NT2/D1 (cell line): ENCODE data around the gene PARD3.
A peak's percentile ranks its signal among the peaks of the same experiment; 100 is the strongest.

Experiments
- DNase-seq: peaks from one replicate; pipeline ENCODE4 v3.0.0-alpha.2; 2011; ENCODE audit warnings: low read depth, low spot score
- H3K27me3 ChIP-seq: 2 replicates; pipeline ENCODE4 v1.6.0; 2011; ENCODE audit warnings: mild to moderate bottlenecking; ENCODE audit not compliant: insufficient read length, insufficient read depth
- H3K36me3 ChIP-seq: 2 replicates; pipeline ENCODE4 v1.6.1; 2011; ENCODE audit warnings: mild to moderate bottlenecking, low read length, mixed read lengths; ENCODE audit not compliant: insufficient read depth, insufficient read length
- H3K4me1 ChIP-seq: 2 replicates; pipeline ENCODE4 v1.5.1; 2011; ENCODE audit not compliant: insufficient read depth, insufficient read length
- H3K4me3 ChIP-seq: 2 replicates; pipeline ENCODE4 v1.5.1; 2011; ENCODE audit warnings: low read depth; ENCODE audit not compliant: insufficient read length
- H3K9ac ChIP-seq: 2 replicates; pipeline ENCODE4 v1.6.0; 2011; ENCODE audit warnings: low read depth; ENCODE audit not compliant: insufficient read length
- H3K9me3 ChIP-seq: 2 replicates; pipeline ENCODE4 v1.5.1; 2011; ENCODE audit warnings: mild to moderate bottlenecking, low read length; ENCODE audit not compliant: insufficient read depth
- SUZ12 ChIP-seq: IDR thresholded peaks from 2 replicates; pipeline ENCODE4 v1.6.1; 2011; ENCODE audit not compliant: insufficient read length, insufficient read depth; ENCODE audit errors: extremely low read depth
- YY1 ChIP-seq: IDR thresholded peaks from 2 replicates; pipeline ENCODE4 v1.6.1; 2011; ENCODE audit not compliant: insufficient read length, insufficient read depth
- ZNF274 ChIP-seq: IDR thresholded peaks from 2 replicates; pipeline ENCODE4 v1.6.1; 2011; ENCODE audit warnings: mild to moderate bottlenecking, low read depth, low read length

Gene PARD3

GRCh38 chr10:34528320-34528719, 286.8 kb downstream of the PARD3 start:
- no peak for TF ChIP-seq SUZ12
- no peak for TF ChIP-seq YY1
- Histone ChIP-seq H3K9ac (no peak overlapping the region), H3K4me3 (no peak overlapping the region), H3K36me3 (no peaks in the 10 kb centered on the region), H3K4me1 (no peaks in the 10 kb centered on the region), H3K9me3 (peaks cover 8% of the 10 kb centered on the region), H3K27me3 (no peaks in the 10 kb centered on the region)
- DNase-seq, result peak; percentile 85

GRCh38 chr10:34526758-34527730, 288.1 kb downstream of the PARD3 start:
- TF ChIP-seq YY1, result no peak
- no peak for TF ChIP-seq SUZ12
- no peak for TF ChIP-seq ZNF274
- peaks cover 8% of the 10 kb centered on the region for H3K9me3 ChIP-seq
- H3K4me3 ChIP-seq, result no peak overlapping the region
- no peak overlapping the region for H3K9ac ChIP-seq
- DNase-seq, result peak; percentile 79
- H3K27me3 ChIP-seq, result no peaks in the 10 kb centered on the region
- no peaks in the 10 kb centered on the region for H3K4me1 ChIP-seq
- no peaks in the 10 kb centered on the region for H3K36me3 ChIP-seq

- Histone ChIP-seq H3K9ac (no peak overlapping the region), H3K9me3 (peaks cover under 1% of the 10 kb centered on the region; the same call in 1 of the 2 replicates), H3K36me3 (no peaks in the 10 kb centered on the region), H3K27me3 (no peaks in the 10 kb centered on the region), H3K4me1 (no peaks in the 10 kb centered on the region), H3K4me3 (no peak overlapping the region)
- no peak for TF ChIP-seq ZNF274
- TF ChIP-seq YY1, result no peak
- TF ChIP-seq SUZ12, result no peak
- no peak for DNase-seq
Measured at GRCh38 chr10:34526186-34526585, 288.9 kb downstream of the PARD3 start.

GRCh38 chr10:34524369-34525091, 290.6 kb downstream of the PARD3 start:
- H3K4me1 ChIP-seq, result no peaks in the 10 kb centered on the region

GRCh38 chr10:34523017-34523767, 291.9 kb downstream of the PARD3 start:
- no peak overlapping the region for H3K9ac ChIP-seq
- no peak overlapping the region for H3K4me3 ChIP-seq
- H3K36me3 ChIP-seq, result no peaks in the 10 kb centered on the region
- no peaks in the 10 kb centered on the region for H3K4me1 ChIP-seq
- TF ChIP-seq YY1, result no peak
- no peak for TF ChIP-seq ZNF274
- TF ChIP-seq SUZ12, result no peak
- H3K27me3 ChIP-seq, result no peaks in the 10 kb centered on the region
- no peak for DNase-seq
- no peaks in the 10 kb centered on the region for H3K9me3 ChIP-seq

More at GRCh38 chr10:34524369-34525091, 290.6 kb downstream of the PARD3 start:
- H3K9ac ChIP-seq, result no peak overlapping the region
- DNase-seq, result no peak
- H3K27me3 ChIP-seq, result no peaks in the 10 kb centered on the region
- no peaks in the 10 kb centered on the region for H3K36me3 ChIP-seq
- no peak overlapping the region for H3K4me3 ChIP-seq
- TF ChIP-seq ZNF274 (no peak), YY1 (no peak), SUZ12 (no peak)
- no peaks in the 10 kb centered on the region for H3K9me3 ChIP-seq

GRCh38 chr10:34522546-34522945, 292.6 kb downstream of the PARD3 start:
- H3K4me1 ChIP-seq, result no peaks in the 10 kb centered on the region
- no peak overlapping the region for H3K9ac ChIP-seq
- H3K4me3 ChIP-seq, result no peak overlapping the region
- H3K27me3 ChIP-seq, result no peaks in the 10 kb centered on the region
- H3K36me3 ChIP-seq, result no peaks in the 10 kb centered on the region
- H3K9me3 ChIP-seq, result no peaks in the 10 kb centered on the region
- no peak for DNase-seq
- TF ChIP-seq SUZ12 (no peak), YY1 (no peak), ZNF274 (no peak)
